Measurements from ENCODE around the gene C14orf119.

GRCh38 chr14:23062002-23062401 is 33.3 kb upstream of the C14orf119 start:
- no peak for TF ChIP-seq POLR2A (IDR thresholded peaks at IDR 0.05)
- no peak for TF ChIP-seq CTCF (IDR thresholded peaks at IDR 0.05)

Data from adrenal gland (tissue), 5 donors.